ENCODE data around the gene ABTB1. TPM values are rescaled to one million over a fixed set of nuclear protein-coding genes. Genes with fewer than 3 reads are reported as not detected.

ABTB1 gene
- total RNA-seq, 1 experiment from 2014 or later, result 12.5 TPM

DNA sequence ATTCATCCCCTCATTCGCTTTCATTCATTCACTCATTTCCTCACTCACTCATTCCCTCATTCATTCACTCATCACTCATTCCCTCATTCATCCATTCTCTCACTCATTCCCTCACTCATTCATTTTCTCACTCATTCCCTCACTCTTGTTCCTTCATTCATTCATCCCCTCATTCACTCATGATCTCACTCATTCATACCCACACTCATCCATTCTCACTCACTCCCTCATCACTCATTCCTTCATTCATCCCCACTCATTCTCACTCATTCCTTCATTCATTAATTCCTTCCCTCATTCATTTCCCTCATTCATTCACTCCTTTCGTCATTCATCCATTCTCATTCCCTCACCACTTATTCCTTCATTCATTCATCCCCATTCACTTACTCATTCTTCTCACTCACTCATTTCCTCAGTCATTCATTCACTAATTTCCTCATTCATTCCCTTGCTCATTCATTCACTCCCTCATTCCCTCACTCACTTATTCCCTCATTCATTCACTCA, 14.5 kb downstream of the ABTB1 start (continued):
- no peak for TF ChIP-seq RORB (CRISPR knock-in tag; IDR thresholded peaks at IDR 0.05)
- no peak for TF ChIP-seq ETV6 (CRISPR knock-in tag; IDR thresholded peaks at IDR 0.05)
- TF ChIP-seq FOXK1 (CRISPR knock-in tag; IDR thresholded peaks at IDR 0.05), result no peak
- TF ChIP-seq ZNF671 (CRISPR knock-in tag; IDR thresholded peaks at IDR 0.05), result no peak
- no peak for TF ChIP-seq PRRX2 (CRISPR knock-in tag; IDR thresholded peaks at IDR 0.05)
- TF ChIP-seq NR1H2 (CRISPR knock-in tag; IDR thresholded peaks at IDR 0.05), result no peak
- no peak for TF ChIP-seq SMAD3 (CRISPR knock-in tag; IDR thresholded peaks at IDR 0.05; ENCODE audit: borderline replicate concordance)
- TF ChIP-seq, protein P1, sequence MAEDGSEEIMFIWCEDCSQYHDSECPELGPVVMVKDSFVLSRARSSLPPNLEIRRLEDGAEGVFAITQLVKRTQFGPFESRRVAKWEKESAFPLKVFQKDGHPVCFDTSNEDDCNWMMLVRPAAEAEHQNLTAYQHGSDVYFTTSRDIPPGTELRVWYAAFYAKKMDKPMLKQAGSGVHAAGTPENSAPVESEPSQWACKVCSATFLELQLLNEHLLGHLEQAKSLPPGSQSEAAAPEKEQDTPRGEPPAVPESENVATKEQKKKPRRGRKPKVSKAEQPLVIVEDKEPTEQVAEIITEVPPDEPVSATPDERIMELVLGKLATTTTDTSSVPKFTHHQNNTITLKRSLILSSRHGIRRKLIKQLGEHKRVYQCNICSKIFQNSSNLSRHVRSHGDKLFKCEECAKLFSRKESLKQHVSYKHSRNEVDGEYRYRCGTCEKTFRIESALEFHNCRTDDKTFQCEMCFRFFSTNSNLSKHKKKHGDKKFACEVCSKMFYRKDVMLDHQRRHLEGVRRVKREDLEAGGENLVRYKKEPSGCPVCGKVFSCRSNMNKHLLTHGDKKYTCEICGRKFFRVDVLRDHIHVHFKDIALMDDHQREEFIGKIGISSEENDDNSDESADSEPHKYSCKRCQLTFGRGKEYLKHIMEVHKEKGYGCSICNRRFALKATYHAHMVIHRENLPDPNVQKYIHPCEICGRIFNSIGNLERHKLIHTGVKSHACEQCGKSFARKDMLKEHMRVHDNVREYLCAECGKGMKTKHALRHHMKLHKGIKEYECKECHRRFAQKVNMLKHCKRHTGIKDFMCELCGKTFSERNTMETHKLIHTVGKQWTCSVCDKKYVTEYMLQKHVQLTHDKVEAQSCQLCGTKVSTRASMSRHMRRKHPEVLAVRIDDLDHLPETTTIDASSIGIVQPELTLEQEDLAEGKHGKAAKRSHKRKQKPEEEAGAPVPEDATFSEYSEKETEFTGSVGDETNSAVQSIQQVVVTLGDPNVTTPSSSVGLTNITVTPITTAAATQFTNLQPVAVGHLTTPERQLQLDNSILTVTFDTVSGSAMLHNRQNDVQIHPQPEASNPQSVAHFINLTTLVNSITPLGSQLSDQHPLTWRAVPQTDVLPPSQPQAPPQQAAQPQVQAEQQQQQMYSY (CRISPR knock-in tag; IDR thresholded peaks at IDR 0.05), result no peak
- TF ChIP-seq, protein P2, sequence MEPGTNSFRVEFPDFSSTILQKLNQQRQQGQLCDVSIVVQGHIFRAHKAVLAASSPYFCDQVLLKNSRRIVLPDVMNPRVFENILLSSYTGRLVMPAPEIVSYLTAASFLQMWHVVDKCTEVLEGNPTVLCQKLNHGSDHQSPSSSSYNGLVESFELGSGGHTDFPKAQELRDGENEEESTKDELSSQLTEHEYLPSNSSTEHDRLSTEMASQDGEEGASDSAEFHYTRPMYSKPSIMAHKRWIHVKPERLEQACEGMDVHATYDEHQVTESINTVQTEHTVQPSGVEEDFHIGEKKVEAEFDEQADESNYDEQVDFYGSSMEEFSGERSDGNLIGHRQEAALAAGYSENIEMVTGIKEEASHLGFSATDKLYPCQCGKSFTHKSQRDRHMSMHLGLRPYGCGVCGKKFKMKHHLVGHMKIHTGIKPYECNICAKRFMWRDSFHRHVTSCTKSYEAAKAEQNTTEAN (CRISPR knock-in tag; IDR thresholded peaks at IDR 0.05), result no peak
- no peak for TF ChIP-seq NFATC4 (CRISPR knock-in tag; IDR thresholded peaks at IDR 0.05)
- TF ChIP-seq ZBTB21 (CRISPR knock-in tag; IDR thresholded peaks at IDR 0.05; ENCODE audit: borderline replicate concordance), result no peak
- TF ChIP-seq ZNF423 (CRISPR knock-in tag; IDR thresholded peaks at IDR 0.05), result no peak
- TF ChIP-seq, protein P3, sequence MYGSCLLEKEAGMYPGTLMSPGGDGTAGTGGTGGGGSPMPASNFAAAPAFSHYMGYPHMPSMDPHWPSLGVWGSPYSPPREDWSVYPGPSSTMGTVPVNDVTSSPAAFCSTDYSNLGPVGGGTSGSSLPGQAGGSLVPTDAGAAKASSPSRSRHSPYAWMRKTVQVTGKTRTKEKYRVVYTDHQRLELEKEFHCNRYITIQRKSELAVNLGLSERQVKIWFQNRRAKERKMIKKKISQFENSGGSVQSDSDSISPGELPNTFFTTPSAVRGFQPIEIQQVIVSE (CRISPR knock-in tag; IDR thresholded peaks at IDR 0.05; ENCODE audit: borderline replicate concordance), result no peak
- TF ChIP-seq, protein P4, sequence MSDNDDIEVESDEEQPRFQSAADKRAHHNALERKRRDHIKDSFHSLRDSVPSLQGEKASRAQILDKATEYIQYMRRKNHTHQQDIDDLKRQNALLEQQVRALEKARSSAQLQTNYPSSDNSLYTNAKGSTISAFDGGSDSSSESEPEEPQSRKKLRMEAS (CRISPR knock-in tag; IDR thresholded peaks at IDR 0.05), result no peak
- TF ChIP-seq EMX1 (CRISPR knock-in tag; IDR thresholded peaks at IDR 0.05), result no peak

DNA sequence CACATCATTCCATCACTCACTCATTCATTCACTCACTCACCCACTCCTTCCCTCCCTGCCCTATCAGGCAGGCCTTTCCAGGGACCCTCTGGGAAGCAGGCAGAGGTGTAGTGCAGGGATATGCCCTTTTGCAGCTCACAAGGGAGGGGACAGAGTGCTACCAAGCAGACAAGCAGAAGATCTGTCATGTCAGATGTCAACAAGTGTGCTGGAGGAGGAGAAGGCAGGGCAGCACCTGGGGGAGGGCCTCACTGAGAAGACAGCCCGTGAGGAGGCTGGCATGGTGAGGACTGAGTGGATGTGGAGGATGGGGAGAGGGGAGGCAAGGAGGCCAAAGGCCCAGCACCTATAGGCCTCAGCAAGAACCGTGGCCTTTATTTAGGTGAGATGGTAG, 15.3 kb downstream of the ABTB1 start:
- TF ChIP-seq MYBL2 (CRISPR knock-in tag; IDR thresholded peaks at IDR 0.05) (no peak), TEAD1 (CRISPR knock-in tag; IDR thresholded peaks at IDR 0.05) (no peak), ETV6 (CRISPR knock-in tag; IDR thresholded peaks at IDR 0.05) (no peak)
- ATAC-seq (no peak), DNase-seq (ENCODE audit: low spot score) (peak; percentile 1)
- Mint-ChIP-seq H3K27me3 (ENCODE audit: low read depth) (no peaks in the 10 kb centered on the region), H3K4me3 (no peak overlapping the region), H3K27ac (no peak overlapping the region), H3K4me1 (peaks cover 19% of the 10 kb centered on the region), H3K36me3 (no peaks in the 10 kb centered on the region), H3K9me3 (no peaks in the 10 kb centered on the region)
- ChIA-PET CTCF (interaction anchor here (0.9 to 4.7 kb wide), 3 partner anchors 7 to 35 kb away, joined by 3 to 76 read pairs (median 3); no protein-coding TSS in a partner anchor), POLR2A (no interaction called here)

DNA sequence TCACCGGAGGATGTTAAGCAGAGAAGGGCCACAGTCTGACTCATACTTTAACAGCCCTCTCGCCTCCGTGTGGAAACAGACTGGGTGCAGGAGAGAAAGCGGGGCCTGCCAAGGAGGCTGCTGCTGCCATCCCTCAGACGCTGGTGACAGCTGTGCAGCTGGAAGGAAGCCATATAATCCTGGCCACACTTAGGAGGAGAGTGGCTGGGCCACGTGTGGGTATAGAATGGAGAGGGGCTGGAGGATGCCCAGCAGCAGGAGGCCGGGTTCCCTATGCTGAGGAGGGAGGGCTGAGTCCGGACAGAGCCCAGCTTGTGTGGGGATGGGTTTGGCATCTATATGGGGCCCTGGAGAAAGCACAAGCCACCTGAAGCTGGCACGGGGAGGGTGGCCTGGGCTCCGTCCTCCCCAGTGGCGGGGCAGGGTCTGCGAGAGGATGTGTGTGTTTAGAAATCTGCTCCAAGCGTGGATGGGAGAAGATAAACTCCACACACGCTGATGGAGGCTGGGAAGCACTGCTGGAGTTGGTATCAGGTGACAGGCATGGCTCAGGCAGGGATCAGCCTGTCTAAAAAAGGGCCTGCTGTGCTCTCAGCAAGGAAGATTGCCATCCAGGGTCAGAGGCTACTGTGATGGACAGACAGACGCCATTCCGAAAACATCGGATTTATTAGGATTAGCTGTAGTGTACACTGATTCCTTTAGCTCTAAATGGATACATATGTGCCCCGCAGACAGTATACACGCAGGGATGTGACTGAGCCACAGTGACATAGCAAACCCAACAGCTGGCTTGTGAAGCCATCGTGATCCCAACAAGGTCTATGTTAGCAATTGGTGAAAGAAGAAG, 15.9 kb downstream of the ABTB1 start:
- Mint-ChIP-seq H3K27me3 (ENCODE audit: low read depth) (no peaks in the 10 kb centered on the region), H3K9me3 (no peaks in the 10 kb centered on the region), H3K4me3 (no peak overlapping the region), H3K27ac (no peak overlapping the region), H3K36me3 (no peaks in the 10 kb centered on the region), H3K4me1 (peaks cover 19% of the 10 kb centered on the region)
- ChIA-PET CTCF (interaction anchor here (0.6 to 4.7 kb wide), 6 partner anchors 8 to 276 kb away, joined by 3 to 76 read pairs (median 4); no protein-coding TSS in a partner anchor), POLR2A (no interaction called here)
- ATAC-seq, result no peak
- DNase-seq (ENCODE audit: low spot score), result peak; percentile 7
- TF ChIP-seq, protein P5, sequence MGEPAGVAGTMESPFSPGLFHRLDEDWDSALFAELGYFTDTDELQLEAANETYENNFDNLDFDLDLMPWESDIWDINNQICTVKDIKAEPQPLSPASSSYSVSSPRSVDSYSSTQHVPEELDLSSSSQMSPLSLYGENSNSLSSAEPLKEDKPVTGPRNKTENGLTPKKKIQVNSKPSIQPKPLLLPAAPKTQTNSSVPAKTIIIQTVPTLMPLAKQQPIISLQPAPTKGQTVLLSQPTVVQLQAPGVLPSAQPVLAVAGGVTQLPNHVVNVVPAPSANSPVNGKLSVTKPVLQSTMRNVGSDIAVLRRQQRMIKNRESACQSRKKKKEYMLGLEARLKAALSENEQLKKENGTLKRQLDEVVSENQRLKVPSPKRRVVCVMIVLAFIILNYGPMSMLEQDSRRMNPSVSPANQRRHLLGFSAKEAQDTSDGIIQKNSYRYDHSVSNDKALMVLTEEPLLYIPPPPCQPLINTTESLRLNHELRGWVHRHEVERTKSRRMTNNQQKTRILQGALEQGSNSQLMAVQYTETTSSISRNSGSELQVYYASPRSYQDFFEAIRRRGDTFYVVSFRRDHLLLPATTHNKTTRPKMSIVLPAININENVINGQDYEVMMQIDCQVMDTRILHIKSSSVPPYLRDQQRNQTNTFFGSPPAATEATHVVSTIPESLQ (CRISPR knock-in tag; IDR thresholded peaks at IDR 0.05), result no peak
- TF ChIP-seq, protein P1 (CRISPR knock-in tag; IDR thresholded peaks at IDR 0.05), result no peak
- TF ChIP-seq, protein P6, sequence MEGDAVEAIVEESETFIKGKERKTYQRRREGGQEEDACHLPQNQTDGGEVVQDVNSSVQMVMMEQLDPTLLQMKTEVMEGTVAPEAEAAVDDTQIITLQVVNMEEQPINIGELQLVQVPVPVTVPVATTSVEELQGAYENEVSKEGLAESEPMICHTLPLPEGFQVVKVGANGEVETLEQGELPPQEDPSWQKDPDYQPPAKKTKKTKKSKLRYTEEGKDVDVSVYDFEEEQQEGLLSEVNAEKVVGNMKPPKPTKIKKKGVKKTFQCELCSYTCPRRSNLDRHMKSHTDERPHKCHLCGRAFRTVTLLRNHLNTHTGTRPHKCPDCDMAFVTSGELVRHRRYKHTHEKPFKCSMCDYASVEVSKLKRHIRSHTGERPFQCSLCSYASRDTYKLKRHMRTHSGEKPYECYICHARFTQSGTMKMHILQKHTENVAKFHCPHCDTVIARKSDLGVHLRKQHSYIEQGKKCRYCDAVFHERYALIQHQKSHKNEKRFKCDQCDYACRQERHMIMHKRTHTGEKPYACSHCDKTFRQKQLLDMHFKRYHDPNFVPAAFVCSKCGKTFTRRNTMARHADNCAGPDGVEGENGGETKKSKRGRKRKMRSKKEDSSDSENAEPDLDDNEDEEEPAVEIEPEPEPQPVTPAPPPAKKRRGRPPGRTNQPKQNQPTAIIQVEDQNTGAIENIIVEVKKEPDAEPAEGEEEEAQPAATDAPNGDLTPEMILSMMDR (IDR thresholded peaks at IDR 0.05), result no peak
- TF ChIP-seq NR1H2 (CRISPR knock-in tag; IDR thresholded peaks at IDR 0.05), result no peak
